Measurements from ENCODE around the gene EPC1. TPM values are rescaled to one million over a fixed set of nuclear protein-coding genes. Genes with fewer than 3 reads are reported as not detected.
A peak's percentile ranks its signal among the peaks of the same experiment; 100 is the strongest.

The EPC1 gene
- total RNA-seq, 1 donor from 2014 or later: 36.0 TPM

DNA sequence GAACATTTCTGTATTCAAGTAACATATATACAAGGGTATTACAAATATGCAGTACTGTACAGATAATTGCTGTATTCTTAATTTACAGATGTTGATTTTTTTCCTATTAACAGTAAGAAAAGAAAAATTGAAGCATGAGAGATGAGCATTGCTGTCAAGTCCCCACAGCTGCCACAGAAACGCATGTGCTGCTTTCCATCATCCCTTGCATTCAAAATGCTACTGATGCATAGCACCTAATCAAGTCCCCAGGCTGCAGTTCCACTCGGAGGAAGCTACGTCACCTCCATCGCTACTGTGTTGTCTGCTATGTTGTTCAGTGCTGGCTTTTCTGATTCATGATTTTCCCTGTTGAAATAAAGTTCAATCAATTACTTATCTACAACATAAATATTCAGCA lies 78.2 kb downstream of the EPC1 start:
- no peak for DNase-seq
- Histone ChIP-seq H3K36me3 (peaks cover 70% of the 10 kb centered on the region), H3K4me3 (no peak overlapping the region), H3K27ac (no peak overlapping the region), H3K4me1 (peaks cover 9% of the 10 kb centered on the region), H3K27me3 (no peaks in the 10 kb centered on the region), H3K9me3 (no peaks in the 10 kb centered on the region)
- no peak for ATAC-seq
- intact Hi-C loops (cut with DNase I): loop anchor here (10.0 kb wide), 1 partner anchor 66 kb away; no protein-coding TSS in a partner anchor
- TF ChIP-seq, protein P1, sequence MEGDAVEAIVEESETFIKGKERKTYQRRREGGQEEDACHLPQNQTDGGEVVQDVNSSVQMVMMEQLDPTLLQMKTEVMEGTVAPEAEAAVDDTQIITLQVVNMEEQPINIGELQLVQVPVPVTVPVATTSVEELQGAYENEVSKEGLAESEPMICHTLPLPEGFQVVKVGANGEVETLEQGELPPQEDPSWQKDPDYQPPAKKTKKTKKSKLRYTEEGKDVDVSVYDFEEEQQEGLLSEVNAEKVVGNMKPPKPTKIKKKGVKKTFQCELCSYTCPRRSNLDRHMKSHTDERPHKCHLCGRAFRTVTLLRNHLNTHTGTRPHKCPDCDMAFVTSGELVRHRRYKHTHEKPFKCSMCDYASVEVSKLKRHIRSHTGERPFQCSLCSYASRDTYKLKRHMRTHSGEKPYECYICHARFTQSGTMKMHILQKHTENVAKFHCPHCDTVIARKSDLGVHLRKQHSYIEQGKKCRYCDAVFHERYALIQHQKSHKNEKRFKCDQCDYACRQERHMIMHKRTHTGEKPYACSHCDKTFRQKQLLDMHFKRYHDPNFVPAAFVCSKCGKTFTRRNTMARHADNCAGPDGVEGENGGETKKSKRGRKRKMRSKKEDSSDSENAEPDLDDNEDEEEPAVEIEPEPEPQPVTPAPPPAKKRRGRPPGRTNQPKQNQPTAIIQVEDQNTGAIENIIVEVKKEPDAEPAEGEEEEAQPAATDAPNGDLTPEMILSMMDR (IDR thresholded peaks at IDR 0.05): no peak

DNA sequence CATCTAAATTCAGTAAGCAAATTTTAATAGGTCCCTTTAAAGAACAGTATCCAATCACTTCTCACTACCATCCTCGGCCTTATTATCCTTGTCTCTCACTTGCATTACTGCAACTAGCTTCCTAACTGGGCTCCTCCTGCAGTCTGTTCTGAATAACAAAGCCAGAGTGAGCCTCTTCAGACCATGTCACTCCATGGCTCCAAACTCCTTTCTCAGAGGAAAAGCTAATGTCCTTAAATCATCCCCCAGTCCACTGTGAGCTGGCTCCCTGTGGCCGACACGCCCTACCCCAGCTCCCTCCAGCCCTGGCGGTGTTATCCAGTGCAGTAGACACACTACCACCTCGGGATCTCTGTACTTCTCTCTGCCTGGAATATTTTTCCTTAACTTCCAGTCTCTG lies 80.0 kb downstream of the EPC1 start:
- intact Hi-C loops (cut with DNase I): loop anchor here (10.0 kb wide), 1 partner anchor 68 kb away; no protein-coding TSS in a partner anchor
- TF ChIP-seq, protein P1 (IDR thresholded peaks at IDR 0.05): no peak
- no peak for ATAC-seq
- Histone ChIP-seq H3K27me3 (no peaks in the 10 kb centered on the region), H3K36me3 (peaks cover 52% of the 10 kb centered on the region), H3K27ac (no peak overlapping the region), H3K4me3 (no peak overlapping the region), H3K4me1 (no peaks in the 10 kb centered on the region), H3K9me3 (no peaks in the 10 kb centered on the region)
- DNase-seq: no peak

DNA sequence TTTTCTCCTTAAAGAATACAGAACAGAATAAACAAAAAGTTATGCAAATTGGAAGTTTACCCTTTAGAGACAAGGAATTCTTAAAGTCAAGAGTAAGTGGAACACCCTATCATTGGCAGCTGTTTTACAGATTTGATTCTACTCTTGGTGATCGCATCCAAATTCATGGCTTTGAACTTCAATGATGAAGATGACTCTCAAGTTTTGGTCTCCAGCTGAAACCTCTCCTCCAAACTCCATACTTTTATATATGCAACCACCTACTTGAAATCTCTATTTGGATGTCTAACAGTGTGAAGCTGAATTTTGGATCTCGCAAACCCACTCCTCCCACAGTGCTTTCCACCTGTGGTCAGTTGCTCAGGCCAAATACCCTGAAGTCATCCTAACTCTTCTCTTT lies 80.4 kb downstream of the EPC1 start:
- Histone ChIP-seq H3K27ac (no peak overlapping the region), H3K36me3 (peaks cover 48% of the 10 kb centered on the region), H3K4me3 (no peak overlapping the region), H3K9me3 (no peaks in the 10 kb centered on the region), H3K27me3 (no peaks in the 10 kb centered on the region), H3K4me1 (no peaks in the 10 kb centered on the region)
- TF ChIP-seq, protein P1 (IDR thresholded peaks at IDR 0.05): no peak
- intact Hi-C loops (cut with DNase I): loop anchor here (10.0 kb wide), 1 partner anchor 68 kb away; no protein-coding TSS in a partner anchor
- ATAC-seq (no peak), DNase-seq (no peak)

DNA sequence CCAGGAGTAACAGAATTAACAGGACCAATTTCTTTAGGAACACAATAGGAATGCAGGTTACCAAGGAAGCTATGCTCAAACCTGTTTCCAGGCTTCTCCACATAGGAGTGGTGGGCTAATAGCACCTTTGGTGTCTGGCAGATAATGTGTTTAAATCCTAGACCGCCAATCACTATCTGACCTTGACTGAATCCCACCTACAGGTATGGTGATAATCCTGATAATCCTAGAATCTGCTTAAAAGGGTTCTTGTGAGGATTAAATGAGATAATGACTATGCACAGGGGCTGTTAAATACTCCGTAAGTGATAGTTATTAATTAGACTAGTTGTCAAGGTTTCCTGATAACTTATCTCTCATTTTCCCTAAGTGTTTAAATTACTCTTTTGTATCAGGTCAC lies 81.2 kb downstream of the EPC1 start:
- Histone ChIP-seq H3K27ac (no peak overlapping the region), H3K36me3 (peaks cover 39% of the 10 kb centered on the region), H3K4me3 (no peak overlapping the region), H3K9me3 (no peaks in the 10 kb centered on the region), H3K4me1 (no peaks in the 10 kb centered on the region), H3K27me3 (no peaks in the 10 kb centered on the region)
- TF ChIP-seq, protein P1 (IDR thresholded peaks at IDR 0.05): no peak
- no peak for DNase-seq
- no peak for ATAC-seq
- intact Hi-C loops (cut with DNase I): loop anchor here (10.0 kb wide), 1 partner anchor 69 kb away; no protein-coding TSS in a partner anchor

DNA sequence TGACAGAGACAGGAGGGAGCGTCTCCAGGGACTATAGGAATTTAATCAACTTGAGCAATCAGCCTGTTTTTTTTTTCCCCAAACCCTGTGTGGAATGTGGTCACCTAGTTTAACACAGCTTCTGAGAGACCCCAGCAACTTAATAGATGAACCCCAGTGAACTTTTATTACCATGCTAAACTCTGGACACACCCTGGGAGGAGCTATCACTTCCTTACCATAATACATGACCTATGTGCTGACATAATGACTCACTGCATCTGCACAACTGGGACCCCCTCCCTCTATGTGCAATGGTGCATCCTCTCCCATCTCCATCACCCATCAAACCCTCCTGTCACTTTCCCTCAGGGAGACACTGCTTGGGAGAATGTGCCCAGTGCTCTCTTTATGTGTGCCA lies 83.7 kb downstream of the EPC1 start:
- ATAC-seq (peak; percentile 34), DNase-seq (no peak)
- Histone ChIP-seq H3K27me3 (no peaks in the 10 kb centered on the region), H3K27ac (no peak overlapping the region), H3K4me1 (no peaks in the 10 kb centered on the region), H3K36me3 (peaks cover 15% of the 10 kb centered on the region), H3K9me3 (no peaks in the 10 kb centered on the region), H3K4me3 (no peak overlapping the region)
- TF ChIP-seq, protein P1 (IDR thresholded peaks at IDR 0.05): no peak
- intact Hi-C loops (cut with DNase I): loop anchor here (10.0 kb wide), 1 partner anchor 72 kb away; no protein-coding TSS in a partner anchor

DNA sequence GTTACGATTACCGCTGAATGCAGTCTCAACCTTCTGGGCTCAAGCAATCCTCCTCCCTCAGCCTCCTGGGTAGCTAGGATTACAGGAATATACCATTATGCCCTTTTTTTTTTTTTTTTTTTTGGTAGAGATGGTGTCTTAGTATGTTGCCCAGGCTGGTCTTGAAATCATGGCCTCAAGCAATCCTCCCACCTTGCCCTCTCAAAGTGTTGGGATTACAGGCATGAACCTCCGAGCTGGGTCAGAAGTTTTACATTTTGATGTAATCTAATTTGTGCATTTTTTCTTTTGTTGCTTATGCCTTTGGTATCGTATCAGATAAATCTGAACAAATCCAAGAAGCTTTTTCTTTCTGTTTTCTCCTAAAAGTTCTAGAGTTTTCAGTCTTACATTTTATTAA lies 87.4 kb downstream of the EPC1 start:
- no peak for DNase-seq
- Histone ChIP-seq H3K36me3 (no peaks in the 10 kb centered on the region), H3K27ac (no peak overlapping the region), H3K4me1 (no peaks in the 10 kb centered on the region), H3K4me3 (no peak overlapping the region), H3K27me3 (no peaks in the 10 kb centered on the region), H3K9me3 (no peaks in the 10 kb centered on the region)
- intact Hi-C loops (cut with DNase I): no loop called here
- TF ChIP-seq, protein P1 (IDR thresholded peaks at IDR 0.05): no peak
- ATAC-seq: no peak

Measured in upper lobe of right lung (tissue), 1 donor.